ENCODE measurements around the gene RPTOR. TPM values are rescaled to one million over a fixed set of nuclear protein-coding genes. Genes with fewer than 3 reads are reported as not detected.

The RPTOR gene
- total RNA-seq, 1 donor = 27.9 TPM

- Histone ChIP-seq H3K4me2 (ENCODE audit: insufficient read depth, low read length) (no peak overlapping the region), H3K27me3 (ENCODE audit: insufficient read depth, low read length) (no peaks in the 10 kb centered on the region), H3K4me3 (ENCODE audit: insufficient read depth, low read length) (no peak overlapping the region), H2AFZ (ENCODE audit: low read length) (no peak overlapping the region), H3K4me1 (ENCODE audit: insufficient read depth, low read length) (peaks cover 6% of the 10 kb centered on the region), H3K27ac (ENCODE audit: low read depth, low read length) (no peak overlapping the region), H3K79me2 (ENCODE audit: insufficient read depth, low read length) (peaks cover 73% of the 10 kb centered on the region), H4K20me1 (ENCODE audit: insufficient read depth, low read length) (peaks cover 20% of the 10 kb centered on the region), H3K36me3 (ENCODE audit: insufficient read depth, low read length) (no peaks in the 10 kb centered on the region), H3K9me3 (ENCODE audit: low read depth, low read length) (no peaks in the 10 kb centered on the region)
- DNase-seq (ENCODE audit: insufficient read length, low spot score, missing footprints) = no peak
- TF ChIP-seq, protein P1, sequence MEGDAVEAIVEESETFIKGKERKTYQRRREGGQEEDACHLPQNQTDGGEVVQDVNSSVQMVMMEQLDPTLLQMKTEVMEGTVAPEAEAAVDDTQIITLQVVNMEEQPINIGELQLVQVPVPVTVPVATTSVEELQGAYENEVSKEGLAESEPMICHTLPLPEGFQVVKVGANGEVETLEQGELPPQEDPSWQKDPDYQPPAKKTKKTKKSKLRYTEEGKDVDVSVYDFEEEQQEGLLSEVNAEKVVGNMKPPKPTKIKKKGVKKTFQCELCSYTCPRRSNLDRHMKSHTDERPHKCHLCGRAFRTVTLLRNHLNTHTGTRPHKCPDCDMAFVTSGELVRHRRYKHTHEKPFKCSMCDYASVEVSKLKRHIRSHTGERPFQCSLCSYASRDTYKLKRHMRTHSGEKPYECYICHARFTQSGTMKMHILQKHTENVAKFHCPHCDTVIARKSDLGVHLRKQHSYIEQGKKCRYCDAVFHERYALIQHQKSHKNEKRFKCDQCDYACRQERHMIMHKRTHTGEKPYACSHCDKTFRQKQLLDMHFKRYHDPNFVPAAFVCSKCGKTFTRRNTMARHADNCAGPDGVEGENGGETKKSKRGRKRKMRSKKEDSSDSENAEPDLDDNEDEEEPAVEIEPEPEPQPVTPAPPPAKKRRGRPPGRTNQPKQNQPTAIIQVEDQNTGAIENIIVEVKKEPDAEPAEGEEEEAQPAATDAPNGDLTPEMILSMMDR (IDR thresholded peaks at IDR 0.05; ENCODE audit: extremely low read depth, low read depth, low read length) = no peak
These were observed 112.0 kb downstream of the RPTOR start for GRCh38 chr17:80656590-80656989.

GRCh38 chr17:80657561-80657960 lies 112.9 kb downstream of the RPTOR start:
- TF ChIP-seq, protein P1 (IDR thresholded peaks at IDR 0.05; ENCODE audit: extremely low read depth, low read depth, low read length) = no peak
- Histone ChIP-seq H3K27me3 (ENCODE audit: insufficient read depth, low read length) (no peaks in the 10 kb centered on the region), H3K4me2 (ENCODE audit: insufficient read depth, low read length) (no peak overlapping the region), H3K79me2 (ENCODE audit: insufficient read depth, low read length) (peaks cover 76% of the 10 kb centered on the region), H3K36me3 (ENCODE audit: insufficient read depth, low read length) (no peaks in the 10 kb centered on the region), H3K4me1 (ENCODE audit: insufficient read depth, low read length) (peaks cover 2% of the 10 kb centered on the region), H4K20me1 (ENCODE audit: insufficient read depth, low read length) (peaks cover 17% of the 10 kb centered on the region), H3K4me3 (ENCODE audit: insufficient read depth, low read length) (no peak overlapping the region), H3K9me3 (ENCODE audit: low read depth, low read length) (no peaks in the 10 kb centered on the region), H3K27ac (ENCODE audit: low read depth, low read length) (no peak overlapping the region), H2AFZ (ENCODE audit: low read length) (no peak overlapping the region)
- DNase-seq (ENCODE audit: insufficient read length, low spot score, missing footprints) = no peak

DNA sequence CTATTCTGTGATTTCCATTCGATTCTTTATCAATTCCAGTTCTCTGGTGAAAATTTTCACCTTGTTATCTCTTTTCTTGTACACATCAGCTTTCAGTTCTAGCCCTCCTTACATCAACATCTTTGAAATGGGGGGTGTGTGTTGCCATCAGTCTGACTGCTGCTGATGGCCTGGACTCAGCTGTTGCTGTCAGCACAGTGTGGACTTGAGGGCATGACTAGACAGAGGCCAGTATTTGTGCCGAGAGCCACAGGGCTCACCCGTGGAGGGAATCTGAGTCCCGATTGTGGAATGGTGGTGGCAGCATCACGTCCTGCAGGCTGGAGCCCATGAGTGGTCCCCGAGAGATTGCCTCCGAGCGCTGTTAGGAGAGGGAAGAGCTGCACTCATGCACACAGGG lies 114.2 kb downstream of the RPTOR start:
- Histone ChIP-seq H3K79me2 (ENCODE audit: insufficient read depth, low read length) (peaks cover 77% of the 10 kb centered on the region), H3K27ac (ENCODE audit: low read depth, low read length) (no peak overlapping the region)
- no peak for DNase-seq (ENCODE audit: insufficient read length, low spot score, missing footprints)

DNA sequence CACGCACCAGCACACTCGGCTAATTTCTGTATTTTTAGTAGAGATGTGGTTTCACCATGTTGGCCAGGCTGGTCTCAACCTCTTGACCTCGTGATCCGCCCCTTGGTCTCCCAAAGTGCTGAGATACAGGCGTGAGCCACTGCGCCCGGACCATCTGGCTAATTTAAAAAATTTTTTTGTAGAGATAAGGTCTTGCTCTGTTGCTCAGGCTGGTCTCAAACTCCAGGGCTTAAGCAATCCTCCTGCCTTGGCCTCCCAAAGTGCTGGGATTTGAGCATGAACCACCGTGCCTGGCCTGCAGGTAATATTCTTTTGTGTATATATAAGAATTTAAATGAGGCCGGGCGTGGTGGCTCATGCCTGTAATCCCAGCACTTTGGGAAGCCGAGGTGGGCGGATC lies 115.0 kb downstream of the RPTOR start:
- TF ChIP-seq, protein P1 (IDR thresholded peaks at IDR 0.05; ENCODE audit: extremely low read depth, low read depth, low read length) = no peak
- Histone ChIP-seq H3K4me1 (ENCODE audit: insufficient read depth, low read length) (no peaks in the 10 kb centered on the region), H2AFZ (ENCODE audit: low read length) (no peak overlapping the region), H3K27ac (ENCODE audit: low read depth, low read length) (no peak overlapping the region), H3K27me3 (ENCODE audit: insufficient read depth, low read length) (no peaks in the 10 kb centered on the region), H3K9me3 (ENCODE audit: low read depth, low read length) (no peaks in the 10 kb centered on the region), H3K36me3 (ENCODE audit: insufficient read depth, low read length) (no peaks in the 10 kb centered on the region), H3K4me3 (ENCODE audit: insufficient read depth, low read length) (no peak overlapping the region), H3K79me2 (ENCODE audit: insufficient read depth, low read length) (peaks cover 77% of the 10 kb centered on the region), H4K20me1 (ENCODE audit: insufficient read depth, low read length) (peaks cover 29% of the 10 kb centered on the region), H3K4me2 (ENCODE audit: insufficient read depth, low read length) (no peak overlapping the region)
- no peak for DNase-seq (ENCODE audit: insufficient read length, low spot score, missing footprints)

More for the DNA sequence above, 114.2 kb downstream of the RPTOR start:
- Histone ChIP-seq H4K20me1 (ENCODE audit: insufficient read depth, low read length) (peaks cover 23% of the 10 kb centered on the region), H2AFZ (ENCODE audit: low read length) (no peak overlapping the region), H3K27me3 (ENCODE audit: insufficient read depth, low read length) (no peaks in the 10 kb centered on the region), H3K36me3 (ENCODE audit: insufficient read depth, low read length) (no peaks in the 10 kb centered on the region), H3K4me2 (ENCODE audit: insufficient read depth, low read length) (no peak overlapping the region), H3K4me1 (ENCODE audit: insufficient read depth, low read length) (no peaks in the 10 kb centered on the region), H3K9me3 (ENCODE audit: low read depth, low read length) (no peaks in the 10 kb centered on the region), H3K4me3 (ENCODE audit: insufficient read depth, low read length) (no peak overlapping the region)
- TF ChIP-seq, protein P1 (IDR thresholded peaks at IDR 0.05; ENCODE audit: extremely low read depth, low read depth, low read length) = no peak
